Activated gamma-delta T cell treated with anti-CD3 and anti-CD28 coated beads, Interleukin-2, amount 50 U/mL, for 16 hours (primary cell): ENCODE data around the gene RERE.
"Not testable (repeated sequence)": the region's sequence is repeated elsewhere in the genome, so short reads cannot be mapped to it uniquely, and the experiment has no call there.

Experiments used
- DNase-seq: peaks from one replicate; pipeline ENCODE4 v3.0.0-alpha.2; 2020; ENCODE audit warnings: low read depth

The RERE gene

DNA sequence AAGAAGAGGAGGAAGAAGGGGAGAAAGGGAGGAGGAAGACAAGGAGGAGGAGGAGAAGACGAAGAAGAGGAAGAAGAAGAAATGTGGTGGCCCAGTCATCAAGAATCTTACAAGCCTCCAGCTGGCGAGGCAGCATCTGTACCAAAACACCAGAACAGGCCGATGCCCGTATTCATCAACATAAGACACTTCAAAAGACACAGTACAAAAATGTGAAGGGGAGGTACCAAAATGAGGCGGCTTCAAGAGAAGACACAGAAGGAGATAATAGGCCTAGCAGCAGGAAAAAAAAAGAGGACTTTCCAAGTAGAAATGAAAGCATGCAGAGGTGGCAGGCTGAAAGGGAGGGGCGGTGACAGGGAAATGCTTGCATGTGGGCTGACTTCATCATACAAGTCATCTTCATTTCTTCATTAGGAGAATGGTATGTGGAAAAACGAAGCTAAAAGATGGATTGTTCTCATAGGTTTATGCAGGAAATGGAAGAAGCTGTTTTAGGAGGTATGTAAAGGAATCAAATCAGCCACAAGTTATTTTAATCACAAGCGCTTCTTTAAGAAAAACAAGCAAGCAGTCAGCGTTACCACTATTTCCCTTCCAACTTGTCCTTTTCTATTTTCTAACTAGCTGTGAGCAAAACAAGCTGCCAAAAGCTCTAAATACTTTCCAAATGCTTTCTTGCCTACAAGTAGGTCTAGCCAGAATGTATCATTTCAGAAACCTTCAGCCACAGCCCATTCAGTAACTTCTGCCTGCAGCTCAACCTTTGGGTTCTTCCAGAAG is 307.2 kb downstream of the RERE start:
- no peak for DNase-seq

DNA sequence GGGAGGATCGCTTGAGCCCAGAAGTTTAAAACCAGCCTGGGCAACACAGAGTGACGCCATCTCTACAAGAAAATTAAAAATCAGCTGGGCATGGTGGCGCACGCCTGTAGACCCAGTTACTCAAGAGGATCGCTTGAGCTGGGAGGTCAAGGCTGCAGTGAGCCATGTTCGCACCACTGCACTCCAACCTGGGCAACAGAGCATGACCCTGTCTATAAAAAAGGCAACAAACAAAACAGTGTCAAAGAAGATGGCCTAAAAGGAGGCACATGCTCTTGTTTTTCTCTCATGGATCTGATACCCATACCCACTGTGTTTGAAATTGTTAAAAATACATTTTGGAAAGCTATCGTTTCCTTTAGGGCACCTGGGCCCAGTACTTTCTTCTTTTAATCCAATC is 307.9 kb downstream of the RERE start:
- DNase-seq = no peak

DNA sequence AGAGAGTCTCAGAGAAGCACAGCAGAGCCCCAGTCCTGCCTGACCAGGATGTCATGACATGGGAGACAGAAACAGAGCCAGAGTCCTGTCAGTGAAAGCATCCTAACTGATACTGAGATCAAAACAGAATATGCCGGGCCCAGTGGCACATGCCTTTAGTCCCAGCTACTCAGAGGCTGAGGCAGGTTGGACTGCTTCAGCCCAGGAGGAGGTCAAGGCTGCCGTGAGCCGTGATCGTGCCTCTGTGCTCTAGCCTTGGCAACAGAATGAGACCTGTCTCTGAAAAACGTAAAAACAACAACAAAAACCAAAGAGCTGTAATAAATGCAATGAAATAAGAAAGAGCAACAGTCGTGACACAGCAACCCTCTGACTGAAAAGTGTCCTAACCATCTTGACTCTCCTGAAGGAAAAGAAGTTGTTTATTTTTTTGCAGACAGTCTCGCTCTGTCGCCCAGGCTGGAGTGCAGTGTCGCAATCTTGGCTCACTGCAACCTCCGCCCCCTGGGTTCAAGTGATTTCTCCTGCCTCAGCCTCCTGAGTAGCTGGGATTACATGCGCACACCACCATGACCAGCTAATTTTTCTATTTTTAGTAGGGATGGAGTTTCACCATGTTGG is 310.3 kb downstream of the RERE start:
- no peak for DNase-seq

DNA sequence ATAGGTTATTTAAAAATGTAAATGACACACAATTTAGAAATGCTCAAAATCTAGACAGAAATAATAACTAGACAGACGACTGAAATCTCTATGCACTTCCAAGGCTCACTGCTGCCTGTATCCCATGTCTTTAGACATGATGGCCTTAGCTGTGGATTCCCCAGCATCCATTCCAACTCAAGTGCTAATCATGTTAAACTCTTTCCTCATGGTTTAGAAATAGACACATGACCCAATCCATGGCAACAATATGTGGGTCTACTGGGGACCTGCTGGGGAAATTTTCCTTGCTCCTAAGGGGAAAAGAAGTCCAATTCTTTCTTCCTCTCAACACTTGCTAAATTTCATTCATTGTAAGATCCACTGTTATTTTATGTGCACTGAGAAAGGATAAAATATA is 311.0 kb downstream of the RERE start:
- no peak for DNase-seq

DNA sequence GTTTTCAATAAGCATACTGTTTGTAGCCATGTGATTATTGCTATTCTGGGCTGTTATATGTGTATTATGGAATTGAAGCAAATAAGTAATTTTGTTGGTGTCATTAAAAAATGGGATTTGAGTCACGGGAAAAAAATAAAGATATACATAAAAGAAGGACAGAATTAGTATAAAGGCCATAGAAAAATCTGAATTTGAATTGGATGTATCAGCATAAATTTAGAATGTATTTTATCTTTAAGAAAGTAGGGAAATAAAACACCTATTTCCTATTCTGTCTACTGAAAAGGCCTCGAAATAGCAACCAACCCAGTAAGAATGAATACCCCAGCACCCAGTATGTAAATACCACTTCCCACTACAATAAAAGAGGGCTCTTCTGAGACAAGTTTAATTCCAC is 313.6 kb downstream of the RERE start:
- no peak for DNase-seq

DNA sequence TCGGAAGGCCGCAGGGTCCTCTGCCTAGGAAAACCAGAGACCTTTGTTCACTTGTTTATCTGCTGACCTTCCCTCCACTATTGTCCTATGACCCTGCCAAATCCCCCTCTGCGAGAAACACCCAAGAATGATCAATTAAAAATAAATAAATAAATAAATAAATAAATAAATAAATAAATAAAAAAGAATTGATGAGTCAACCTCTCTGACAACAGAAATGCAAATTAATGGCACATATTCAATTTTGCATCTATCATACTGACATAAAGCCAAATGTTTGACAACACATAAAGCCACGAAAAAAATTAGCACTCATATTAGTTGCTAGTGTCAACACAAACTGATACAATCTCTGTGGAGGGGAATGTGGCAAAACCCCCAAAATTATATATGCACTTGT is 314.5 kb downstream of the RERE start:
- DNase-seq = not testable (repeated sequence)

DNA sequence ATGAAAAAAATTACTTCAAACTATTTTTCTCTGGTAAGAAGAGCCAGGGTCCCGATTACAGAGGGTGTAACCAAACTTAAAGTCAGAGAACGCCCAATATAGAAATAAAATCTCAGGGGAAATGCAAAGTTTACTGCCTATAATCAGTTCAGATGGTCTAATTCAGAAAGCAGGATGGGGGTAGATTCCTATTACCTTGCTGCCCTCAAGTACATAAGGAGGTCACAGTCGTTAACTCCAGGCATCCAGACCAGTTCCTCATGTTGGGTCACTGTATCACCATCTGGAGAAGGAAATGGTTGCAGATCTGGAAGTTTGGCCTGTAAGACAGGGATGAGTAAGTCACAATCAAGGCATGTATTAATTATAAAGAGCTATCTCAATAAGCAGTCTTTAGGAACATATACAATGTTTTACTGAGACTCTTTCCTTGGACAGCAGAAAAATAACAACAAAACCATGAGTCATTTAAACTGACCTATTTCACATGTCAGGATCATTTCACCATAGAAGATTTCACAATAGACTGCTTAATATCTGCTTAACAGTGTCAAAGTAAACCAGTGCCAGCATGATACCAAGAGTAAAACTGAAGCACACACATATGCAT is 320.1 kb downstream of the RERE start:
- no peak for DNase-seq

DNA sequence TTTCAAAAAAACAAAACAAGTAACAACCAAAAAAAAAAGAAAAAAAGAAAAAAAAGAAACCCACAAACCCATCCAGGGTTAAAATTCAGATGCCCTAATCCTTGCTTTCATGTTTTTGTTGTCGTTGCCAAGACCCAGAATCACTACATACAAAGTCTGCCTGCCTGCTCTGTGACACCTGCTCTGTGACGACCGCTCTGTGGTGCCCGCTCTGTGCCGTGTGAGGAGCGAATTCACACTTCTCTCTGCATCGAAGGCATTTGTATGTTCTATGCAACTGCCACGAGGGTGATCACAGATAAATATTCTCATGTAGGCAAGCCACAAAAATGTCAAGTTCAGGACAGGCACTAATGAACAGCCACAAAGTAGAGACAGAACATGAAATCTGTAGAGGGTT is 321.0 kb downstream of the RERE start:
- no peak for DNase-seq

DNA sequence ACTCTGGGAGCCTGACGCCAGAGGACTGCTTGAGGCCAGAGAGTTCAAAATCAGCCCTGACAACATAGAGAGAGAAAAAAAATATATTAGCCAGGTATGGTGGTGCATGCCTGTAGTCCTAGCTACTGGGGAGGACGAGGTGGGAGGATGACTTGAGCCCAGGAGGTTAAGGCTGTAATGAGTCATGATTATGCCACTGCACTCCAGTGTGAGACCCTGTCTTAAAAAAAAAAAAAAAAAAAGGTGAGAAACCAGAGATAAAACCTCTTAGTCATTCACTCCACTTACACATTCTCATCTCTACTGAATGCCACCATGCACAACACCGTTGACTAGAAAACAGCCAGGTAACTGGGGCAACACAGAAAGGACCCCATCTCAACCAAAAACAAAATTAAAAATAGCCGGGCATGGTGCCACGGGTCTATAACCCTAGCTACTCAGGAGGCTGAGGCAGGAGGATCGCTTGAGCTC is 321.5 kb downstream of the RERE start:
- DNase-seq = peak; percentile 13

DNA sequence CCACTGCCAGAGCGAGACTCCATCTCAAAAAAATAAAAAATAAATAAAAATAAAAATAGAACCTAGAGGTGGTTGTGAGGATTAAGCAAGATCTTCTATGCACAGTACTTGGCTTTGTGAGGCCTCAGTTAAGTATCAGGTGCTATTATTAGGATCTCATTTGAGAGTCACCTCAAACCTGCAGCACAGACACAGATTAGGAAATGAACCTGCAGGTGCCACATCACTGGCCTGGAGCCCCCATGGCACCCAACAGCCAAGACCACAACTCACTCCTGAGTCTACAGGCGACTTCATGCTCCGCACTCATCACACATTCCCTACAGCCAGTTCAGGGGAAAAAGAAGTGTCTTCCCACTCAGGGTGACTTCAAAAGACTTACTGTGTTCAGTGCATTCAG is 322.8 kb downstream of the RERE start:
- DNase-seq = no peak

DNA sequence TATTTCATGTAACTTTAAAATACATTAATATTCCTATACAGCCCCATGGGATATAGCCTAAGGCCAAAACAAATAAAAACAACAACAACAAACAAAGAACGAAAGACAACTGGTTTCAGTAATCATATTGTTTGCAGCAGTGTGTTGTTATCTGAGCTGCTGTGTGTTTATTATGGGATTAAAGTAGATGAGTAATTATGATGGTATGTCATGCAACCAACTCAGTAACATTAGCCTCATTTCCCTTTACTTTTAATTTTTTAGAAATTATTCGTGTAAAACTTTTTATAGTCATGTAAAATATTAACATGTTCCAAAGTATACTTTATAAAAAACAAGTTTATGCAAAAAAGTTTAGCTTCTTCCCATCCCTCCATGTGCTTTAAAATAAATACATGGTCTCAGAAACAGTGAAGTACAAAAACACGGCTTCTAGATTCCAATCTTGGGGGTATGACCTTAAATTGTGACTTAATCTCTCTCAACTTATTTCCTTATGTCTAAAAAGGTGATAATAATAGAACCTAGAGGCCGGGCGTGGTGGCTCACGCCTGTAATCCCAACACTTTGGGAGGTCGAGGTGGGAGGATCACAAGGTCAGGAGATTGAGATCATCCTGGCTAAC is 323.4 kb downstream of the RERE start:
- DNase-seq = no peak

DNA sequence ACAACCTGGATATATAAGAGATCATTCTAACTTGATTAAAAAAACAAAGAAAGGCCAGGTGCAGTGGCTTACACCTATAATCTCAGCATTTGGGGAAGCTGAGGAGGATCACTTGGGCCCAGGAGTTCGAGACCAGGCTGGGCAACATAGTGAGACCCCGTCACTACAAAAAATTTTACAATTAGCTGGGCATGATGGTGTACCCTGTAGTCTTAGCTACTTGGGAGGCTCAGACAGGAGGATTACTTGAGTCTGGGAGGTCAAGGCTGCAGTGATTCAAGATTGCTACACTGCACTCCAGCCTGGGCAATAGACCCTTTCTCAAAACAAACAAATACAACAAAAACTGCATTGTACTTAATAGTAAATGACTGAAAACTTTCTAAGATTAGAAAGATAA is 330.2 kb downstream of the RERE start:
- no peak for DNase-seq

DNA sequence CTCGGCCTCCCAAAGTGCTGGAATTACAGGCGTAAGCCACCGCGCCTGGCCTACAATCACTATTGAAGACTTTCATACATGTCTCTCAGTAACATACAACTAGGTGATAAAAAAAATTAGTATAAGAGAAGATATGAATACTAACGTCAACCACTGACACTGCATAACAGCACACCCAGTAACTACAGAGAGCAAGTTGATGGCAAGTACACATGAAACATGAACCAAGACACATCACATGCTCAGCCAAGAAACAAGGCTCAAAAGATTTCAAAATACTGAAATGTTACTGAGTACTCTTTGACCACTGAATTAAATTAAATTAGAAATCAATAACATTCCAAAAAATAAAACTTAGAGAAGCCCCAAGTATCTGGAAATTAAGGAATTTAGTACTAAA is 331.4 kb downstream of the RERE start:
- DNase-seq = no peak

DNA sequence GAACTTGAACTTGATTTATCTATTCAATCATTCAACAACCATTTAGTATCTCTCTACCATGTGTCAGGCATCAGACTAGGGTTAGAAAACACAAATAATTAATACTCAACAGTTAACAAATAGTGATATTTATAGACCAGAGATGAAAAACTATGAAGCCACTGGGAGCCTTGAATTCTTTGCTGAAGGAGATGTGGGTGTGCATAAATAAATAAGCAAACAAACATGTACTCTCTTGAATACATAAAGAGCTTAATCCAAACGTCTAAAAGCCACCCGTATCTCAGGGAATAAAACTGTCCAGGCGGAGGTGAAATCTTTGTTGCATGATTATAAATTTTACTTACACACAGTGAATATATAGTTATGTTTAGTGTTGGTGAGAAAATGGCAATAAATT is 333.9 kb downstream of the RERE start:
- no peak for DNase-seq

DNA sequence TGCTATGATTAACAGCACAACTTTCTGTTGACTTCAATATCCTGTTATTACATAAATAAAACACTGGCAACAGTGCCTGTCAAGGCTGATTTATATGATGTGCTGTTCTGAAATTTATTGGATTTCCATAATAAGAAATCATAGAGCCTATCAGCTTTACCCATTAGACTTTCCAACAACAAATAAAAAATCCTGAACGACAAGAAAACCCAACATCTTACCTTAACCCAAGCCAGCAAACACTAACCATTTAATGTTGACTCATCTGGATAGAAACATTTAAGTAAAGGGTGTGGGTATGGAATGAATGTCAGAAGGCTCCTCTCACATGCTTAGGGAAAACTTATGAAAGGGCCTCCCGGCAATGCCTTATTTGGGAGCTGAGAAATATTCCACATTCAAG is 334.5 kb downstream of the RERE start:
- DNase-seq = no peak

DNA sequence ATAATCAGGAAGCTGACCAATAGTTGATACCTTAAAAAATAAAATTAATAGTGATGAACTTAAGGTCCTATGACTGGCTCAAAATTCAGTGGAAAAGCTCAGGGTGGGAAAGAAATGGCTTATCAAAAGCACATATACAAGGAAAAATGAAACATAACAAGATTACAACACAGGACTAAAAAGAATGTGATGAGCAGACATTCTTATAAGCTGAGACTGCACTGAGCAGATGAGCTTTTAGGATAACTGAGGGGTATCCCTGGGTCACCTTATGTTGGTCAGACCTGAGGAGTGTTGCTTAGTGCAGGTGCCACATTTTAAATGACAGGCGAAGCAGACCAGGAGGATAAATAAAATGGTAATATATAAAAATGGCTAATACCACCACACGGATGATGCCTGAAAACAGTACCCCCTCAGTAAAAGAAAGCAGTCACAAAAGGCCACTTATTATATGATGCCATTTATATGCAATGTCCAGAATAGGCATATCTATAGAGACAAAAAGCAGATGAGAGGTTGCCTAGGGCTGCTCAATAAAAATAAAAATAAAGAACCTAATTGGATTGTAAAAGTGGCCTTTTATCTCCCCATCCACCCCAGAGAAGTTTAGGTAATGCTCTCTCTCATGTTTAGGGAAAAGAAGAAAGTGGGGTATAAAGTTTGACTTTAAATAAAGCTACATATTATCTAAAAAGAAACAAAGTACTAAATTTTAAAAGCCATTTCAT is 335.6 kb downstream of the RERE start:
- DNase-seq = no peak

DNA sequence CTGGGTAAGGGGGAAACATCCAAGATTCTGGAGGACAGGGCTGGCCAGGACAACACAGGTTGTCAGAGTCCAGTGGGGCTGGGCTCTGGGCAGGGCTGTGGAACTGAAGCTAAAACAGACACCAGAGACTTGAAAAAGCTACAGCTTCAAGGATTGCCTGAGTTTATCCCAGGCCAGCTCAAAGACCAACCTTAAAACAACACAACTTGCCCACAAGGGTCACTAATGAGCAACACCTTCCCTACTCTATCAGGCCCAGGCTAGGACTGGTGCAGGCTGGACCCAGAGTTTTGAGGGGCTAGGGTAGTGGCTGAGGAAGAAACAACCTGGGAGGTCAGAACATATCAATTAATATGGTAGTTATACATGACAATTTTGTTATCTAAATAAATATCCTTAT is 338.9 kb downstream of the RERE start:
- no peak for DNase-seq

DNA sequence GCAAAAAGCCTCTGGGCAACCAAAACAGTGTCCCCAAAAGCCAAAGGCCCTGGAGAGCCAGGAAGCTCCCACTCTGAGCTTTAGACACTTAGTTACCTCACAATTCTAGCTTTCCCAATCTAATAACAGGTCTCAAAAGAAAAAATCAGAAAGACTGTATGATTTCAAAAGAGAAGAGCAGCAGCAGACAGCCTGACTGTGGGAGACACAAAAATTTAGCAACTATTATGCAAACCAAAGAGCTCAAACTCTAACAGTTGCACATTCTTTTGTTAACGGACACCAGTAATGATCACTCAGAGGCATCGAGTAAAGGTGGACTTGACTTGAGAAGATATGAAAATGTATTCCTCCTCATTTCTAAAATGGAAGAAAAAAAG is 339.5 kb downstream of the RERE start:
- no peak for DNase-seq

DNA sequence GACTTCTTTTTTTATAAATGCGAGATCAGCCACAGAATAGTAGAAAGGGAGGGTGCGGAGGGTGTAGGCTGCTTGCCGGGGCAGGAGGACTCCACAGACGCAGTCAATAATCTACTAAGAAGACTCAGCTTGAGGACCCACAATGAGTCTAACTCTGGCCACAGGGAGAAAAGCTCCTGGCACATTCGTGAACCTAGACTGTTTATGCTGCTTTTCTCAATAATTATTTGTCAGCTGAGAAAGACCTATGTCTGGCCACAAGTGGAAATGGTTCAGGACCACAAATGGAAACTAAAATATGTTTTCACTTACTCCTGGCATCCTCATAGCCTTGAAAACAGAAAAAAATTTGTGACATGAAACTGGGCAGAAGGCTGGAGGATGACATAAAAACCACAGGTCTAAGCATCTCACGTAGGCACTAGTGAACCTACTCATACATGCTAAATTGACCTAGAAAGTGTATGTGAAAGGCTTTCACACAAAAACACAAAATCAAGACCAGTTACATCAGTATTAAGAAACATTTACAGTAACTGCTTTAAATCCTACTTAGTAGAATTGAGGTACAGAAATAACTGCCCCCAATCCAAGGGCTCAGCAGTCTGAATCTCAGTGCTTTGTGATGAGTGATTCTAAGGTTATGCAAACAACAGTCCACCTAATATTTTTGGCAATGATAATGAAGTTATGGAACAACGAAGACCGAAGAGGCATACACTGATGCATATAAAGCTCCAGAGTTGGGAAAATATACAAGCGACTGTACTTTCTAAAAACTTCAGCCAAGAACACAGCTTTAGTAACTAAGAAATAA is 340.1 kb downstream of the RERE start:
- DNase-seq = no peak

DNA sequence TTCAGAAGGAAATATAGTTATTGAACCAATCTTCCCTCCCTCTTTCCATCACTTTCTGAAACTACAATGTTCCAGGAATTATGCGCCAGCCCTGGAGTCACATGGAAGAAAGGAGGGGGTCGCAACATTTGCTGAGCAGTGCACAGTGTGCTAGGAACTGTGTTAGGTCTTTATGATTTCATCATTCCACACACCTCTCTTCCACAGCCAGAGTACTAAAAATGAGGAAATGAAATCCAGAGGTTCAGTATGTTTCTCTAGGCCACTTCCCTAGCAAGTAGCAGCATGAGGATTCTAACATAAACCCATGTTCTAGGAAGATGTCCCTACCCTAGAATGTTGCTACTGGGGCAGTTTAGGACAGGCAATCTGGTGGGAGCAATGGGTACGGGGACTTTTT is 341.4 kb downstream of the RERE start:
- no peak for DNase-seq

DNA sequence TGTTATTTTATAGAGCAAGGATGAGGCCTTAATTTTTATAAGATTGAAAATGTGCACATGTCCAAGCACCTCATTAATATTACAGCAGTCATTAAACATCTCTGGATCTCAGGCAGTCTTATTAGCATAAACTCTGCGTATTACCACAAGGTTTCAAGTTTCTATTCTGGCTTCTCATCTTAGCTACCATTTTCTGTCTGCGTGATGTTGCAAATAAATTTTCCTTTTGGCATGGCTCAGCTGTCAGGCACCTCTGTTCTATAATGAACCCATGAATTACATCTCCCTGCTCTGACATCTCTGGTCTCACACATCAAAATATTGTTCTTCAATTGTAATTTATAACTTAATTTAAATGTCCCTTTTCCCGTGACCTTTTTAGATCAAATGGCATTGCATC is 343.1 kb downstream of the RERE start:
- no peak for DNase-seq

DNA sequence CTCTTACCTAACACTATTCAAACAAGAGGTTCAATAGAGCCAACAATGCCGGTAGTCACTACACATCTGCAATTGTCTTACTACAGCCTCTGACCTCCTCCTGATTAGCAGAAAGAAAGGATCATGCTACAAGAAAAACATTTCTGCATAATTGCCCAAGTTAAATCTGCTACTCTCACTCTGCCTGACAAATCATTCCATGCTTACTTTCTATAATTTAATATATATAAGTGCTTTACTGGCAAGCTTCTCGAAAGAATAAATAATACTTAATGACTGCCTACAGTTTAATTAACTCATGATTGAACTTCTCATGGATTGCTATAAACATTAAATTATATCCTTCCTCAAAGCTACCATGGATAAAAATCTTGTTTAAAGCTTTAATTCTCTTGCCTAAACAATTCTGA is 343.5 kb downstream of the RERE start:
- DNase-seq = no peak
